Glutamatergic neuron (in vitro differentiated cells): ENCODE data around the gene EP300. TPM values are rescaled to one million over a fixed set of nuclear protein-coding genes. Genes with fewer than 3 reads are reported as not detected.

ENCODE experiments used
- DNase-seq: peaks from one replicate; pipeline ENCODE4 v3.0.0; 2022
- H3K27ac Mint-ChIP-seq: one replicate; pipeline ENCODE4 v1.8.0; 2020; ENCODE audit warnings: mild to moderate bottlenecking, mixed read lengths, inconsistent platforms; ENCODE audit not compliant: unreplicated experiment
- H3K27me3 Mint-ChIP-seq: one replicate; pipeline ENCODE4 v1.8.0; 2020; ENCODE audit warnings: mild to moderate bottlenecking, moderate library complexity, mixed read lengths, inconsistent platforms; ENCODE audit not compliant: unreplicated experiment
- H3K36me3 Mint-ChIP-seq: one replicate; pipeline ENCODE4 v1.8.0; 2020; ENCODE audit warnings: mild to moderate bottlenecking, mixed read lengths, inconsistent platforms; ENCODE audit not compliant: unreplicated experiment
- H3K4me1 Mint-ChIP-seq: one replicate; pipeline ENCODE4 v1.8.0; 2020; ENCODE audit warnings: mild to moderate bottlenecking, low read depth, mixed read lengths, inconsistent platforms; ENCODE audit not compliant: unreplicated experiment
- H3K4me3 Mint-ChIP-seq: one replicate; pipeline ENCODE4 v1.8.0; 2020; ENCODE audit warnings: mild to moderate bottlenecking, mixed read lengths, inconsistent platforms; ENCODE audit not compliant: unreplicated experiment
- H3K9me3 Mint-ChIP-seq: one replicate; pipeline ENCODE4 v1.8.0; 2020; ENCODE audit warnings: mild to moderate bottlenecking, moderate library complexity, mixed read lengths, inconsistent platforms; ENCODE audit not compliant: unreplicated experiment
- total RNA-seq: library from RNA; stranded (reverse); fragmentation: NEBNext Ultra II Directional; extraction: Animal tissue kit (Norgen Biotek cat#: 25700); gene quantifications from one replicate; pipeline ENCODE4 v1.2.1, GENCODE V29; 2021; ENCODE audit not compliant: unreplicated experiment
- TF ChIP-seq, protein P1 (sequence below): fragments of 200-600 bp; sonication (generic); IDR thresholded peaks from one replicate; pipeline ENCODE4 v1.5.0; 2021; ENCODE audit not compliant: partially characterized antibody, unreplicated experiment

EP300 gene
- total RNA-seq, 1 donor from 2014 or later: 127 TPM

- H3K27me3 Mint-ChIP-seq: peaks cover 1% of the 10 kb centered on the region
- H3K9me3 Mint-ChIP-seq: peaks cover 2% of the 10 kb centered on the region
- no peak overlapping the region for H3K27ac Mint-ChIP-seq
- DNase-seq: no peak
- no peak overlapping the region for H3K4me3 Mint-ChIP-seq
- H3K36me3 Mint-ChIP-seq: no peaks in the 10 kb centered on the region
- TF ChIP-seq, protein P1, sequence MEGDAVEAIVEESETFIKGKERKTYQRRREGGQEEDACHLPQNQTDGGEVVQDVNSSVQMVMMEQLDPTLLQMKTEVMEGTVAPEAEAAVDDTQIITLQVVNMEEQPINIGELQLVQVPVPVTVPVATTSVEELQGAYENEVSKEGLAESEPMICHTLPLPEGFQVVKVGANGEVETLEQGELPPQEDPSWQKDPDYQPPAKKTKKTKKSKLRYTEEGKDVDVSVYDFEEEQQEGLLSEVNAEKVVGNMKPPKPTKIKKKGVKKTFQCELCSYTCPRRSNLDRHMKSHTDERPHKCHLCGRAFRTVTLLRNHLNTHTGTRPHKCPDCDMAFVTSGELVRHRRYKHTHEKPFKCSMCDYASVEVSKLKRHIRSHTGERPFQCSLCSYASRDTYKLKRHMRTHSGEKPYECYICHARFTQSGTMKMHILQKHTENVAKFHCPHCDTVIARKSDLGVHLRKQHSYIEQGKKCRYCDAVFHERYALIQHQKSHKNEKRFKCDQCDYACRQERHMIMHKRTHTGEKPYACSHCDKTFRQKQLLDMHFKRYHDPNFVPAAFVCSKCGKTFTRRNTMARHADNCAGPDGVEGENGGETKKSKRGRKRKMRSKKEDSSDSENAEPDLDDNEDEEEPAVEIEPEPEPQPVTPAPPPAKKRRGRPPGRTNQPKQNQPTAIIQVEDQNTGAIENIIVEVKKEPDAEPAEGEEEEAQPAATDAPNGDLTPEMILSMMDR: no peak
- H3K4me1 Mint-ChIP-seq: peaks cover 4% of the 10 kb centered on the region
Measured at GRCh38 chr22:41085842-41086241, 6.5 kb upstream of the EP300 start.

GRCh38 chr22:41091132-41092022 is 1.0 kb upstream of the EP300 start:
- Mint-ChIP-seq H3K27me3 (peaks cover 5% of the 10 kb centered on the region), H3K9me3 (peaks cover 16% of the 10 kb centered on the region), H3K36me3 (peaks cover 6% of the 10 kb centered on the region), H3K4me1 (peaks cover 14% of the 10 kb centered on the region), H3K4me3 (peak overlapping the region; percentile 97), H3K27ac (peak overlapping the region; percentile 99)
- TF ChIP-seq, protein P1: no peak
- peak; percentile 99 for DNase-seq

DNA sequence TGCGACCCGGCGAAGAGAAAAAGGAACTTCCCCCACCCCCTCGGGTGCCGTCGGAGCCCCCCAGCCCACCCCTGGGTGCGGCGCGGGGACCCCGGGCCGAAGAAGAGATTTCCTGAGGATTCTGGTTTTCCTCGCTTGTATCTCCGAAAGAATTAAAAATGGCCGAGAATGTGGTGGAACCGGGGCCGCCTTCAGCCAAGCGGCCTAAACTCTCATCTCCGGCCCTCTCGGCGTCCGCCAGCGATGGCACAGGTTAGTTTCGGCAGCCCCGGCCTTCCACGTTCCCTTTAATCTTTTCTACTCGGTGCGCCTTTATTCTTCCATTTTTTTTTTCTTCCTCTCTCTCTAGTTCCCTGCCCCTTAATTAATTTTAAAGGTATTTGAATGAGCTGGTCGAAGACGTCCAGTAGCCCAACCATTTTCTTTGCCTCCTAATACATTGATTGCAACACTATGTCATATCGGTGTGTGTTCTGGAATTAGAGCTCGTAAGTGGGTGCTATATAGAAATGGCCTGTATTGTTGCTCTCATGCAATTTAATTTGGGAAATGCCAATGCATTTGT is 537 bp downstream of the EP300 start:
- H3K4me3 Mint-ChIP-seq: peak overlapping the region; percentile 96
- DNase-seq: peak; percentile 39
- peaks cover 6% of the 10 kb centered on the region for H3K36me3 Mint-ChIP-seq
- peaks cover 5% of the 10 kb centered on the region for H3K27me3 Mint-ChIP-seq
- peak overlapping the region; percentile 97 for H3K27ac Mint-ChIP-seq
- TF ChIP-seq, protein P1: no peak
- peaks cover 20% of the 10 kb centered on the region for H3K4me1 Mint-ChIP-seq
- peaks cover 16% of the 10 kb centered on the region for H3K9me3 Mint-ChIP-seq

DNA sequence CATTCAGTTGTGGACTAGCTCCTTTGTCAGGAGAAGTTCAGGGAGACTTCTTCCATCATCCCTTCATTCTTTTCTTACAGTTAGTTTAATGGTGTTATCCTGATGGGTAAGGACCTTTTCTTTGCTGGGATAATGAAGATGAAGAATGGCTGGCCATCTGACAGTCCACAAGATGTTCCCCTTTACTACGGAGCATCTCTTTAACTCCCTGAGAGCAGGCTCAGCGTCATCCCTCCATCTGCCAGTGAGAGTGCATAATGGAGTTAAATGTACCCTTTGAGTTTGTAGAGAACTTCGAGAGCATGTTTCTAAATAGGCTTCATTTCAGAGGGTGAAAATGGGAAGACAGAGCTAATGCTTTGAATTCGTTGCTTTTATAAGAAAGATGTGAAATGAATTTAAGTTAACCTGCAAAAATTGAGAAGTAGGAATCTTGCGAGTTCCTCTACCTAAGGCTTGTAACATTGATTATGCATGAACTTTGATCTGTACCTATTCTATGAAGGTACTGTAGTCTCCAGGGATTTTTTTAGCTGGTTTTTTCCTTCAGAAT is 1.7 kb downstream of the EP300 start:
- TF ChIP-seq, protein P1: no peak
- H3K9me3 Mint-ChIP-seq: peaks cover 17% of the 10 kb centered on the region

More for the DNA sequence above, 1.7 kb downstream of the EP300 start:
- Mint-ChIP-seq H3K27me3 (peaks cover 5% of the 10 kb centered on the region), H3K4me3 (peak overlapping the region; percentile 96), H3K4me1 (peaks cover 22% of the 10 kb centered on the region), H3K27ac (peak overlapping the region; percentile 97), H3K36me3 (peaks cover 6% of the 10 kb centered on the region)
- peak; percentile 40 for DNase-seq
